Small intestine (tissue), 7 donors: Measurements from ENCODE around the gene ABCB6. TPM values are rescaled to one million over a fixed set of nuclear protein-coding genes. Genes with fewer than 3 reads are reported as not detected.
A peak's percentile ranks its signal among the peaks of the same experiment; 100 is the strongest.

Source experiments
- DNase-seq, 2 donors: peaks; one replicate each; pipeline versions ENCODE4 v3.0.0 to v3.0.0-alpha.2; 2013
- FAIRE-seq: peaks from 2 replicates; lab custom pipeline; 2012; peaks lifted over from hg19 to GRCh38; lab: Jason Lieb, UNC
- H3K27ac ChIP-seq, 3 donors: one replicate each; pipeline ENCODE4 v1.5.1; 2013; ENCODE audit warnings: low read length in 2 of 3, mild to moderate bottlenecking in 2 of 3, control low read depth in 1 of 3, inconsistent platforms in 1 of 3, low read depth in 1 of 3, moderate library complexity in 1 of 3
- H3K27me3 ChIP-seq, 3 donors: one replicate each; pipeline ENCODE4 v1.6.1; 2013; ENCODE audit warnings: low read length in 3 of 3, inconsistent platforms in 1 of 3; ENCODE audit not compliant: control insufficient read depth in 3 of 3, insufficient read depth in 3 of 3
- H3K36me3 ChIP-seq, 3 donors: one replicate each; pipeline ENCODE4 v1.6.1; 2013; ENCODE audit warnings: low read length in 3 of 3, inconsistent platforms in 1 of 3, low read depth in 1 of 3, mild to moderate bottlenecking in 1 of 3, moderate library complexity in 1 of 3; ENCODE audit not compliant: control insufficient read depth in 3 of 3, insufficient read depth in 2 of 3
- H3K4me1 ChIP-seq, 3 donors: one replicate each; pipeline ENCODE4 v1.6.1; 2013; ENCODE audit warnings: low read length in 2 of 3, inconsistent platforms in 1 of 3, low read depth in 1 of 3, mild to moderate bottlenecking in 1 of 3, moderate library complexity in 1 of 3; ENCODE audit not compliant: control insufficient read depth in 3 of 3, insufficient read depth in 2 of 3
- H3K4me3 ChIP-seq, 3 donors: one replicate each; pipeline ENCODE4 v1.5.1; 2013; ENCODE audit warnings: low read length in 3 of 3, control low read depth in 1 of 3, inconsistent platforms in 1 of 3, low read depth in 1 of 3, mild to moderate bottlenecking in 1 of 3, moderate library complexity in 1 of 3
- H3K9me3 ChIP-seq, 2 donors: one replicate each; pipeline ENCODE4 v1.6.1; 2013; ENCODE audit warnings: low read depth in 1 of 2, low read length in 1 of 2; ENCODE audit not compliant: control insufficient read depth in 2 of 2, insufficient read depth in 1 of 2
- WGBS, 3 donors: extraction: QIAGEN DNeasy Blood & Tissue Kit; methylation state at CpG; one replicate each; pipeline ENCODE4 v1.1.7; 2013; 5-methylcytosine and 5-hydroxymethylcytosine counted together
- polyA plus RNA-seq, 4 donors: library from polyadenylated mRNA; stranded (reverse) in 3 of 4; unstranded in 1 of 4; fragments of 200-250 nt in 3 of 4; fragments of 120-200 nt in 1 of 4; gene quantifications; one replicate each; pipeline versions ENCODE4 v1.2.1 to v1.2.3, GENCODE V29; 2013
- donor health status: healthy with polysubstance abuse.
- donor health status: control.
- donor health status: control.
- donor health status: Bipolar disorder and iron deficiency.
- donor health status: healthy.

Gene ABCB6
- polyA plus RNA-seq, 4 donors, result 37.7 to 49.2 (median 43.0) TPM

- peaks cover 2 to 47% (median 8%) of the 10 kb centered on the region in 3 donors for H3K4me1 ChIP-seq
- FAIRE-seq (no peak), DNase-seq (peak; percentile 89 to 90)
- H3K27ac ChIP-seq, result peak within 1 kb of the TSS; percentile 34 to 94 (median 62)
- WGBS, 3 donors, result 0% methylated on average over 45 to 76 of the region's 76 CpGs
- H3K36me3 ChIP-seq, result peaks cover 0 to 21% (median 2%) of the 10 kb centered on the region in 3 donors
- H3K9me3 ChIP-seq, result no peaks in the 10 kb centered on the region
- peaks cover 0 to 39% (median 0%) of the 10 kb centered on the region in 3 donors for H3K27me3 ChIP-seq
- peak within 1 kb of the TSS; percentile 65 to 77 (median 73) for H3K4me3 ChIP-seq
Measured at GRCh38 chr2:219253753-219254589, 35.2 kb upstream of the ABCB6 start, which contains the start of gene TUBA4A. TSS of gene TUBA4A (minus strand) at chr2:219253918. CDS start at chr2:219253858, 60 bp downstream.

GRCh38 chr2:219252900-219253752 is 34.4 kb upstream of the ABCB6 start, which contains the start of gene TUBA4B:
TSS of gene TUBA4B (plus strand) at chr2:219253243. CDS start at chr2:219253408, 165 bp downstream.
- FAIRE-seq (no peak), DNase-seq (peak; percentile 45 to 49)
- H3K4me3 ChIP-seq, result peak within 1 kb of the TSS; percentile 65 to 77 (median 73)
- H3K27me3 ChIP-seq, result peaks cover 0 to 39% (median 0%) of the 10 kb centered on the region in 3 donors
- H3K36me3 ChIP-seq, result peaks cover 0 to 28% (median 2%) of the 10 kb centered on the region in 3 donors
- H3K27ac ChIP-seq, result peak within 1 kb of the TSS; percentile 34 to 94 (median 62)
- 1 to 2% (median 1%) methylated on average over 47 to 49 of the region's 49 CpGs for WGBS, 3 donors
- peaks cover 8 to 55% (median 9%) of the 10 kb centered on the region in 3 donors for H3K4me1 ChIP-seq
- no peaks in the 10 kb centered on the region for H3K9me3 ChIP-seq

- peaks cover 8 to 60% (median 11%) of the 10 kb centered on the region in 3 donors for H3K4me1 ChIP-seq
- WGBS, 3 donors, result 2 to 6% (median 3%) methylated on average over 9 of the region's 9 CpGs
- no peak for FAIRE-seq
- no peaks in the 10 kb centered on the region for H3K9me3 ChIP-seq
- peak overlapping the region in 2 of 3 donors; percentile 6 to 94 for H3K27ac ChIP-seq
- peak overlapping the region; percentile 65 to 77 (median 73) for H3K4me3 ChIP-seq
- H3K27me3 ChIP-seq, result peaks cover 0 to 39% (median 0%) of the 10 kb centered on the region in 3 donors
- H3K36me3 ChIP-seq, result peaks cover 0 to 34% (median 2%) of the 10 kb centered on the region in 3 donors
- peak in 1 of 2 donors; percentile 29 for DNase-seq
Measured at GRCh38 chr2:219252570-219252899, 33.8 kb upstream of the ABCB6 start.

- peak in 1 of 2 donors; percentile 49 for DNase-seq
- Histone ChIP-seq H3K27me3 (peaks cover 0 to 39% (median 0%) of the 10 kb centered on the region in 3 donors), H3K4me1 (peaks cover 9 to 64% (median 14%) of the 10 kb centered on the region in 3 donors), H3K9me3 (no peaks in the 10 kb centered on the region), H3K36me3 (peaks cover 0 to 39% (median 2%) of the 10 kb centered on the region in 3 donors), H3K27ac (peak overlapping the region in 1 of 3 donors; percentile 94), H3K4me3 (peak overlapping the region; percentile 65 to 77 (median 73))
- no peak for FAIRE-seq
- WGBS, 3 donors, result 41 to 61% (median 44%) methylated on average over 5 of the region's 5 CpGs
Measured at GRCh38 chr2:219252084-219252483, 33.3 kb upstream of the ABCB6 start.

GRCh38 chr2:219251656-219252055 is 32.9 kb upstream of the ABCB6 start:
- Histone ChIP-seq H3K36me3 (peaks cover 0 to 43% (median 2%) of the 10 kb centered on the region in 3 donors), H3K9me3 (no peaks in the 10 kb centered on the region), H3K27me3 (peaks cover 0 to 39% (median 0%) of the 10 kb centered on the region in 3 donors), H3K4me3 (no peak overlapping the region), H3K27ac (peak overlapping the region in 1 of 3 donors; percentile 94), H3K4me1 (peaks cover 11 to 68% (median 16%) of the 10 kb centered on the region in 3 donors)
- WGBS, 3 donors, result 75 to 86% (median 76%) methylated on average over 6 of the region's 6 CpGs
- FAIRE-seq (no peak), DNase-seq (no peak)

GRCh38 chr2:219250049-219250781 is 31.5 kb upstream of the ABCB6 start:
- 45 to 71% (median 64%) methylated on average over 20 to 22 of the region's 22 CpGs for WGBS, 3 donors
- Histone ChIP-seq H3K4me3 (no peak overlapping the region), H3K36me3 (peaks cover 0 to 45% (median 2%) of the 10 kb centered on the region in 3 donors), H3K27me3 (peaks cover 0 to 27% (median 0%) of the 10 kb centered on the region in 3 donors), H3K27ac (peak overlapping the region; percentile 88 to 98 (median 97)), H3K9me3 (no peaks in the 10 kb centered on the region), H3K4me1 (peaks cover 18 to 77% (median 22%) of the 10 kb centered on the region in 3 donors)
- no peak for DNase-seq
- no peak for FAIRE-seq

GRCh38 chr2:219249203-219249980 is 30.6 kb upstream of the ABCB6 start:
- peak overlapping the region in 2 of 3 donors; percentile 18 to 31 for H3K4me3 ChIP-seq
- peaks cover 0 to 45% (median 2%) of the 10 kb centered on the region in 3 donors for H3K36me3 ChIP-seq
- peak overlapping the region; percentile 88 to 98 (median 97) for H3K27ac ChIP-seq
- peak; percentile 92 to 93 for DNase-seq
- H3K27me3 ChIP-seq, result peaks cover 0 to 19% (median 0%) of the 10 kb centered on the region in 3 donors
- WGBS, 3 donors, result 1 to 12% (median 7%) methylated on average over 7 of the region's 7 CpGs
- H3K9me3 ChIP-seq, result no peaks in the 10 kb centered on the region
- no peak for FAIRE-seq
- H3K4me1 ChIP-seq, result peaks cover 18 to 72% (median 22%) of the 10 kb centered on the region in 3 donors
